Chondrocyte (in vitro differentiated cells): ENCODE measurements around the gene CDKN2C. TPM values are rescaled to one million over a fixed set of nuclear protein-coding genes. Genes with fewer than 3 reads are reported as not detected.

ENCODE experiments used
- DNase-seq: peaks from one replicate; pipeline ENCODE4 v3.0.0; 2021; ENCODE audit warnings: mixed read lengths, low spot score
- H3K27ac Mint-ChIP-seq: one replicate; pipeline ENCODE4 v1.8.0; 2021; ENCODE audit warnings: mild to moderate bottlenecking, moderate library complexity, mixed read lengths; ENCODE audit not compliant: unreplicated experiment
- H3K27me3 Mint-ChIP-seq: 2 replicates; pipeline ENCODE4 v1.8.0; 2021; ENCODE audit warnings: low read depth, mixed read lengths
- H3K36me3 Mint-ChIP-seq: 2 replicates; pipeline ENCODE4 v1.8.0; 2021; ENCODE audit warnings: low read depth, mixed read lengths
- H3K4me1 Mint-ChIP-seq: 2 replicates; pipeline ENCODE4 v1.8.0; 2021; ENCODE audit warnings: low read depth, mild to moderate bottlenecking, mixed read lengths
- H3K4me3 Mint-ChIP-seq: one replicate; pipeline ENCODE4 v1.8.0; 2021; ENCODE audit warnings: mild to moderate bottlenecking, moderate library complexity, mixed read lengths; ENCODE audit not compliant: unreplicated experiment
- H3K9me3 Mint-ChIP-seq: 2 replicates; pipeline ENCODE4 v1.8.0; 2021; ENCODE audit warnings: low read depth, mixed read lengths
- total RNA-seq: library from RNA; stranded (reverse); gene quantifications from 3 replicates; pipeline ENCODE4 v1.2.1, GENCODE V29; 2021
- TF ChIP-seq, protein P1 (sequence below): fragments of 200-600 bp; sonication (generic); IDR thresholded peaks from 2 replicates; pipeline ENCODE4 v1.5.0; 2021; ENCODE audit warnings: antibody characterized with exemption, mild to moderate bottlenecking, moderate library complexity

CDKN2C gene
- total RNA-seq, 1 donor from 2014 or later = 5.2 TPM

DNA sequence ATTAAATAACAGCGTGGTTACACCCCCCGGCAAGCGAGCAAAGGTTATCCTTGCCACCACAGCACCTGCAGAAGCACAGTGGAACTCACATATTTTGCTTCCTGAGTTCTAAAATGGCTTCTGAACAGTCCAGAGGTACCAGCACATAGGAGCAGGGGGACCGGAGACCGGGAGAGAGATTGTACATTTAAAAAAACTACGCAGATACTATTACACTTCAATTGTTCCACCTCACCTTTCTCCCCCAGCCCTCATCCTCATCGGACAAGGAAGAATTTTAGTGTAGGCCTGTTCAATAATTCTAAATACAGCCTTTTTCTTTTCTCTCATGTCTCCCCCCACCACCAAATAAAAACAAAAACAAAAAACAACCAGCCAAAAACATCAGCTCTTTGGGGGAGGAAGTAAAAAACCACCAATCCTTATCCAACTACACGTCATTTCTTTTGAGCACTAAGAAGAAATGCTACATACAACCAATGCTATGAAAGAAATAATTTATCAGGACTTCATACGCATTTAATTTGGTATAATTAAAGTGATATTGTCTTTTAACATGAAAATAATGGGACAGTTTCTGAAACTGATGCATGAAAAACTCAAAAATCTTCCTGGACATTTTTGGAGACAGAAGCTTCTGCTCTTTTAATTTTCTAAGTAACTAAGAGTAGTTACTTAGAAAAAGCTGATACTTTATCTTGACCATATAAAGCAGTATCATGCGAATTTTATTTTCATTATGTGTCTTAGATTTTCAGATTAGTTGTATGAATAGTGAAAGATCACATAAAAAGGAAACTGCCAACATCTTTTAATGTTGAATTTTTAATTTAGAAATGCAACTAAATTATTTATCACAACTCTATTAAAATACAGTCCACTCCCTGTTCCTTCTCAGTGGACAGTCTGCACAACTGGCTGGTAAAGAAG lies 9.1 kb downstream of the CDKN2C start:
- TF ChIP-seq, protein P1, sequence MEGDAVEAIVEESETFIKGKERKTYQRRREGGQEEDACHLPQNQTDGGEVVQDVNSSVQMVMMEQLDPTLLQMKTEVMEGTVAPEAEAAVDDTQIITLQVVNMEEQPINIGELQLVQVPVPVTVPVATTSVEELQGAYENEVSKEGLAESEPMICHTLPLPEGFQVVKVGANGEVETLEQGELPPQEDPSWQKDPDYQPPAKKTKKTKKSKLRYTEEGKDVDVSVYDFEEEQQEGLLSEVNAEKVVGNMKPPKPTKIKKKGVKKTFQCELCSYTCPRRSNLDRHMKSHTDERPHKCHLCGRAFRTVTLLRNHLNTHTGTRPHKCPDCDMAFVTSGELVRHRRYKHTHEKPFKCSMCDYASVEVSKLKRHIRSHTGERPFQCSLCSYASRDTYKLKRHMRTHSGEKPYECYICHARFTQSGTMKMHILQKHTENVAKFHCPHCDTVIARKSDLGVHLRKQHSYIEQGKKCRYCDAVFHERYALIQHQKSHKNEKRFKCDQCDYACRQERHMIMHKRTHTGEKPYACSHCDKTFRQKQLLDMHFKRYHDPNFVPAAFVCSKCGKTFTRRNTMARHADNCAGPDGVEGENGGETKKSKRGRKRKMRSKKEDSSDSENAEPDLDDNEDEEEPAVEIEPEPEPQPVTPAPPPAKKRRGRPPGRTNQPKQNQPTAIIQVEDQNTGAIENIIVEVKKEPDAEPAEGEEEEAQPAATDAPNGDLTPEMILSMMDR = no peak
- DNase-seq = no peak
- Mint-ChIP-seq H3K4me1 (peaks cover 12% of the 10 kb centered on the region), H3K36me3 (no peaks in the 10 kb centered on the region), H3K9me3 (no peaks in the 10 kb centered on the region), H3K27ac (no peak overlapping the region), H3K4me3 (peak overlapping the region; percentile 63), H3K27me3 (peaks cover 51% of the 10 kb centered on the region)

GRCh38 chr1:50979937-50980336 lies 9.9 kb downstream of the CDKN2C start:
- no peaks in the 10 kb centered on the region for H3K36me3 Mint-ChIP-seq
- TF ChIP-seq, protein P1 = no peak
- no peaks in the 10 kb centered on the region for H3K9me3 Mint-ChIP-seq
- peaks cover 57% of the 10 kb centered on the region for H3K27me3 Mint-ChIP-seq
- H3K27ac Mint-ChIP-seq = no peak overlapping the region
- H3K4me1 Mint-ChIP-seq = peaks cover 12% of the 10 kb centered on the region
- H3K4me3 Mint-ChIP-seq = no peak overlapping the region
- DNase-seq = no peak

- Mint-ChIP-seq H3K9me3 (no peaks in the 10 kb centered on the region), H3K4me3 (no peak overlapping the region), H3K27me3 (peaks cover 63% of the 10 kb centered on the region), H3K27ac (no peak overlapping the region), H3K4me1 (peaks cover 12% of the 10 kb centered on the region), H3K36me3 (no peaks in the 10 kb centered on the region)
- TF ChIP-seq, protein P1 = no peak
- DNase-seq = no peak
Observed at GRCh38 chr1:50980505-50980904, 10.5 kb downstream of the CDKN2C start.

- no peak for DNase-seq
- H3K4me1 Mint-ChIP-seq = peaks cover 8% of the 10 kb centered on the region
- no peak overlapping the region for H3K4me3 Mint-ChIP-seq
- peaks cover 65% of the 10 kb centered on the region for H3K27me3 Mint-ChIP-seq
- H3K9me3 Mint-ChIP-seq = no peaks in the 10 kb centered on the region
- no peak overlapping the region for H3K27ac Mint-ChIP-seq
- TF ChIP-seq, protein P1 = no peak
- H3K36me3 Mint-ChIP-seq = no peaks in the 10 kb centered on the region
Observed at GRCh38 chr1:50981741-50982140, 11.7 kb downstream of the CDKN2C start.

GRCh38 chr1:50982611-50983010 lies 12.6 kb downstream of the CDKN2C start:
- Mint-ChIP-seq H3K4me3 (no peak overlapping the region), H3K27me3 (peaks cover 61% of the 10 kb centered on the region), H3K36me3 (no peaks in the 10 kb centered on the region), H3K4me1 (peaks cover 5% of the 10 kb centered on the region), H3K9me3 (no peaks in the 10 kb centered on the region), H3K27ac (no peak overlapping the region)
- no peak for DNase-seq
- TF ChIP-seq, protein P1 = no peak
